HepG2 (cell line): Measurements from ENCODE around the gene BET1L. TPM values are rescaled to one million over a fixed set of nuclear protein-coding genes. Genes with fewer than 3 reads are reported as not detected.

Source experiments
- ATAC-seq: fragments of 200-7000 bp; cut with Tn5 transposase; 3 replicates; pipeline ENCODE4 v1.9.1; 2020; ENCODE audit warnings: mild to moderate bottlenecking, moderate library complexity
- BruUV-seq: library from RNA; stranded (reverse); fragments of 400-500 nt; replicated peaks from 2 replicates; lab custom pipeline; 2021; lab: Mats Ljungman, UMichigan
- CTCF ChIA-PET: fragments of 300-600 bp; formaldehyde crosslinking; extraction: SDS; loops from one replicate; lab custom pipeline; 2021; ENCODE audit warnings: low total read pairs, inconsistent platforms, low intra/inter-chr PET ratio; lab: Yijun Ruan, JAX
- POLR2A ChIA-PET: fragments of 350-600 bp; sonication (Branson Sonifier 250); formaldehyde crosslinking; loops from one replicate; lab custom pipeline; 2020; ENCODE audit warnings: antibody characterized with exemption, inconsistent platforms; lab: Yijun Ruan, JAX
- DNase-seq: peaks from one replicate; pipeline ENCODE4 v3.0.0-alpha.2; 2015; ENCODE audit warnings: low spot score
- FAIRE-seq: peaks from 3 replicates; lab custom pipeline; 2011; peaks lifted over from hg19 to GRCh38; lab: Jason Lieb, UNC
- H2AFZ ChIP-seq: one replicate; pipeline ENCODE4 v1.6.1; 2011; ENCODE audit warnings: low read length, inconsistent platforms
- H3K27ac ChIP-seq: fragments of 300-600 bp; 3 replicates; pipeline ENCODE4 v1.8.0; 2011; ENCODE audit warnings: mixed run types, mild to moderate bottlenecking, mixed read lengths, low read length, inconsistent platforms; ENCODE audit not compliant: insufficient read depth; ENCODE audit errors: extremely low read length
- H3K27me3 ChIP-seq, 2 experiments: fragments of 200-600 bp in 1 of 2; 2 replicates in 1 of 2; 3 replicates in 1 of 2; pipeline versions ENCODE4 v1.6.0 to v1.8.0; 2011; ENCODE audit warnings: low read length in 2 of 2, mild to moderate bottlenecking in 2 of 2, moderate library complexity in 2 of 2, inconsistent platforms in 1 of 2; ENCODE audit not compliant: insufficient read depth in 2 of 2, control insufficient read depth in 1 of 2
- H3K36me3 ChIP-seq, 2 experiments: fragments of 200-600 bp in 1 of 2; replicated peaks in 1 of 2; 2 replicates in 1 of 2; 3 replicates in 1 of 2; pipeline versions ENCODE4 v1.5.1 to v1.8.0; 2011; ENCODE audit warnings: low read length in 2 of 2, inconsistent platforms in 1 of 2; ENCODE audit not compliant: insufficient read depth in 2 of 2, control insufficient read depth in 1 of 2
- H3K4me1 ChIP-seq: 2 replicates; pipeline ENCODE4 v1.5.1; 2012; ENCODE audit warnings: low read length, inconsistent platforms; ENCODE audit not compliant: insufficient read depth
- H3K4me2 ChIP-seq: 2 replicates; pipeline ENCODE4 v1.6.0; 2011; ENCODE audit warnings: low read depth, low read length, inconsistent platforms
- H3K4me3 ChIP-seq, 3 experiments: fragments of 200-600 bp in 1 of 3; sonication (generic), shearing (Covaris generic) in 1 of 3; replicated peaks in 1 of 3; 2 replicates each; pipeline ENCODE4 v1.5.1; 2011 to 2016; ENCODE audit warnings: low read length in 3 of 3, inconsistent platforms in 2 of 3, low read depth in 2 of 3, mild to moderate bottlenecking in 2 of 3, control low read depth in 1 of 3, mixed read lengths in 1 of 3; ENCODE audit not compliant: insufficient read depth in 1 of 3
- H3K79me2 ChIP-seq: one replicate; pipeline ENCODE4 v1.6.1; 2011; ENCODE audit warnings: low read length, inconsistent platforms; ENCODE audit not compliant: insufficient read depth
- H3K9ac ChIP-seq: 2 replicates; pipeline ENCODE4 v1.6.0; 2011; ENCODE audit warnings: mild to moderate bottlenecking, low read depth, low read length, inconsistent platforms; ENCODE audit not compliant: insufficient read depth
- H3K9me3 ChIP-seq: 2 replicates; pipeline ENCODE4 v1.5.1; 2012; ENCODE audit warnings: mild to moderate bottlenecking, low read length
- H4K20me1 ChIP-seq: 2 replicates; pipeline ENCODE4 v1.6.0; 2011; ENCODE audit warnings: inconsistent platforms, mild to moderate bottlenecking, low read length, moderate library complexity; ENCODE audit not compliant: insufficient read depth
- ATF3 ChIP-seq: sonication (generic); formaldehyde crosslinking; IDR thresholded peaks from 2 replicates; pipeline ENCODE4 v1.4.0; 2020; ENCODE audit warnings: missing genetic modification reagents
- IKZF1 ChIP-seq: fragments of 450-650 bp; IDR thresholded peaks from 2 replicates; pipeline ENCODE4 v1.7.1; 2016
- NBN ChIP-seq: fragments of 450-650 bp; conservative IDR thresholded peaks from 2 replicates; pipeline ENCODE4 v1.6.1; 2017
- RBM39 ChIP-seq: fragments of 200-400 bp; formaldehyde crosslinking; IDR thresholded peaks from one replicate; pipeline ENCODE4 v1.6.1; 2018; ENCODE audit warnings: antibody characterized with exemption, mild to moderate bottlenecking, low read depth, low read length; ENCODE audit not compliant: poor library complexity, severe bottlenecking
- SALL2 ChIP-seq: sonication (generic); formaldehyde crosslinking; IDR thresholded peaks from 2 replicates; pipeline ENCODE4 v1.8.1; 2023; ENCODE audit warnings: mild to moderate bottlenecking, missing genetic modification reagents, inconsistent platforms
- STAG1 ChIP-seq: sonication (generic); formaldehyde crosslinking; IDR thresholded peaks from 2 replicates; pipeline ENCODE4 v1.4.0; 2020; ENCODE audit warnings: missing genetic modification reagents
- TSC22D2 ChIP-seq: sonication (generic); formaldehyde crosslinking; IDR thresholded peaks from 2 replicates; pipeline ENCODE4 v1.5.1; 2020; ENCODE audit warnings: missing genetic modification reagents, mild to moderate bottlenecking, borderline replicate concordance
- ZBTB37 ChIP-seq: sonication (generic); formaldehyde crosslinking; IDR thresholded peaks from 2 replicates; pipeline ENCODE4 v1.4.0; 2020; ENCODE audit warnings: mild to moderate bottlenecking, missing genetic modification reagents
- ZNF18 ChIP-seq: sonication (generic); formaldehyde crosslinking; IDR thresholded peaks from 2 replicates; pipeline ENCODE4 v1.8.0; 2022; ENCODE audit warnings: mild to moderate bottlenecking, missing genetic modification reagents; ENCODE audit not compliant: insufficient replicate concordance
- ZNF317 ChIP-seq: sonication (generic); formaldehyde crosslinking; IDR thresholded peaks from 2 replicates; pipeline ENCODE4 v1.5.0; 2020; ENCODE audit warnings: mild to moderate bottlenecking, missing genetic modification reagents
- ZNF335 ChIP-seq: sonication (generic); formaldehyde crosslinking; IDR thresholded peaks from 2 replicates; pipeline ENCODE4 v1.4.0; 2020; ENCODE audit warnings: missing genetic modification reagents
- WGBS: methylation state at CpG from one replicate; pipeline ENCODE4 v1.1.6; 2017; ENCODE audit warnings: low lambda C conversion rate; 5-methylcytosine and 5-hydroxymethylcytosine counted together
- in situ Hi-C: cut with HindIII; loops from 2 replicates; pipeline ENCODE4 v1.10.0; 2017; ENCODE audit warnings: low pct_unique_long_range_greater_than_20kb; ENCODE audit not compliant: extremely low pct_ligation_motif_present
- intact Hi-C: fragments of 100-400 bp; cut with micrococcal nuclease; formaldehyde crosslinking; loops from one replicate; pipeline ENCODE4 v1.10.0; 2022; ENCODE audit not compliant: unreplicated experiment
- polyA plus RNA-seq, 8 experiments: library from polyadenylated mRNA; depleted of rRNA in 3 of 8; stranded (reverse) in 7 of 8; unstranded in 1 of 8; fragments of >200 nt; fragmentation: Illumina TruSeq in 4 of 8; extraction: Trizol in 4 of 8; gene quantifications; 2 replicates each; pipeline versions ENCODE4 v1.2.1 to v1.2.3, GENCODE V29; 2011 to 2016; ENCODE audit warnings: low read depth in 4 of 8, missing spikeins in 1 of 8, mixed read lengths in 1 of 8; ENCODE audit not compliant: insufficient read depth in 1 of 8
- total RNA-seq, 5 experiments: library from RNA; depleted of rRNA; stranded (reverse); fragments of >200 nt; fragmentation: Illumina TruSeq; extraction: Trizol; gene quantifications; 2 replicates each; pipeline ENCODE4 v1.2.3, GENCODE V29; 2016; ENCODE audit warnings: low read depth in 1 of 5
- TF ChIP-seq, protein P1 (sequence below): sonication (generic); formaldehyde crosslinking; IDR thresholded peaks from 2 replicates; pipeline ENCODE4 v1.5.0; 2020; ENCODE audit warnings: mild to moderate bottlenecking, missing genetic modification reagents

BET1L gene
- total and polyA plus RNA-seq, 2 of the 13 experiments (the other 11 are each of a cell fraction or from before 2014, with no cell fraction given), result 26.2 to 59.6 TPM

- TF ChIP-seq ZBTB37 (no peak), NBN (no peak), STAG1 (CRISPR knock-in tag) (peak; percentile 55), ZNF317 (CRISPR knock-in tag) (no peak)
Measured at GRCh38 chr11:250740-251299, 43.6 kb upstream of the BET1L start (continued).

DNA sequence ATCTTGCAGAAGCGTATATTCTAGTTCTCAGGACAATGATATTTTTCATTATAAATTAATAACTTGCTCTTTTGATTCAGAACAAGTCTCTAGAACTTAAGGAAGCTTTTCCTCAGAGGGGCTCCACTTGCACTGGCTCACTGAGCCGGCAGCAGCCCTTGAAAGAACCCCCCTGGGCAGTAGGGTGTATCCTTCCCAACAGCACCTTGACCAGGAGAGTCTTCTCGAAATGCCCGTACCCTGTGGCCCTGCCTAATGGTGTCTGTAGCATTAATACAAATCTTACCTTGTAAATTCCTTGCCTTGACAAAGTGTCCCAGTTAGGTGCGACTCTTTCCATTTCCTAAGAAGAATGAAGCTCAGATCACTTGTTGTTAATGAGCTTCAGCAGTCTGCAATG, 43.1 kb upstream of the BET1L start:
- peaks cover 33 to 63% of the 10 kb centered on the region in 2 experiments; a peak in 4 of 5 replicates for H3K36me3 ChIP-seq
- POLR2A ChIA-PET, result interaction anchor here (1.0 to 1.2 kb wide), 4 partner anchors 11 to 106 kb away, joined by 3 to 4 read pairs (median 3); no protein-coding TSS in a partner anchor
- no peaks in the 10 kb centered on the region for H3K9me3 ChIP-seq
- 94% methylated on average over 5 of the region's 5 CpGs for WGBS
- DNase-seq (no peak), ATAC-seq (no peak), FAIRE-seq (no peak)
- no peak overlapping the region for H3K4me3 ChIP-seq
- no peak overlapping the region for H3K27ac ChIP-seq
- H3K9ac ChIP-seq, result no peak overlapping the region
- H3K27me3 ChIP-seq, result no peaks in the 10 kb centered on the region
- in situ Hi-C loops, result no loop called here
- no peaks in the 10 kb centered on the region for H4K20me1 ChIP-seq
- intact Hi-C loops, result no loop called here
- BruUV-seq, result no TSS peak
- no peak overlapping the region for H3K4me2 ChIP-seq
- H3K4me1 ChIP-seq, result no peaks in the 10 kb centered on the region
- no peak overlapping the region for H2AFZ ChIP-seq
- no peaks in the 10 kb centered on the region for H3K79me2 ChIP-seq
- CTCF ChIA-PET, result no interaction called here
- TF ChIP-seq ATF3 (CRISPR knock-in tag), result no peak
- no peak for TF ChIP-seq SALL2 (CRISPR knock-in tag)
- TF ChIP-seq TSC22D2 (CRISPR knock-in tag), result no peak
- no peak for TF ChIP-seq IKZF1
- no peak for TF ChIP-seq ZNF18 (CRISPR knock-in tag)
- TF ChIP-seq, protein P1, sequence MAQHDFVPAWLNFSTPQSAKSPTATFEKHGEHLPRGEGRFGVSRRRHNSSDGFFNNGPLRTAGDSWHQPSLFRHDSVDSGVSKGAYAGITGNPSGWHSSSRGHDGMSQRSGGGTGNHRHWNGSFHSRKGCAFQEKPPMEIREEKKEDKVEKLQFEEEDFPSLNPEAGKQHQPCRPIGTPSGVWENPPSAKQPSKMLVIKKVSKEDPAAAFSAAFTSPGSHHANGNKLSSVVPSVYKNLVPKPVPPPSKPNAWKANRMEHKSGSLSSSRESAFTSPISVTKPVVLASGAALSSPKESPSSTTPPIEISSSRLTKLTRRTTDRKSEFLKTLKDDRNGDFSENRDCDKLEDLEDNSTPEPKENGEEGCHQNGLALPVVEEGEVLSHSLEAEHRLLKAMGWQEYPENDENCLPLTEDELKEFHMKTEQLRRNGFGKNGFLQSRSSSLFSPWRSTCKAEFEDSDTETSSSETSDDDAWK (CRISPR knock-in tag), result no peak
- no peak for TF ChIP-seq RBM39
- TF ChIP-seq ZNF335 (CRISPR knock-in tag), result no peak
